Measurements from ENCODE around the gene GBGT1.
"Not testable (repeated sequence)": the region's sequence is repeated elsewhere in the genome, so short reads cannot be mapped to it uniquely, and the experiment has no call there.

GRCh38 chr9:133208171-133208879 is 44.6 kb upstream of the GBGT1 start:
- not testable (repeated sequence) for TF ChIP-seq CTCF (conservative IDR thresholded peaks at IDR 0.05 in 1 of 2, IDR thresholded peaks at IDR 0.05 in 1 of 2; ENCODE audit: extremely low read depth in 1 of 2, insufficient read depth in 1 of 2, low read depth in 1 of 2, low read length in 2 of 2); EZH2 (IDR thresholded peaks at IDR 0.05; ENCODE audit: borderline replicate concordance, low read length)
